GM21529 (cell line): ENCODE data around the gene ADGRG2.

Experiments used
- ATAC-seq: cut with Tn5 transposase; IDR thresholded peaks from one replicate; pipeline ENCODE4 v1.9.1; 2021; ENCODE audit not compliant: unreplicated experiment

Gene ADGRG2

DNA sequence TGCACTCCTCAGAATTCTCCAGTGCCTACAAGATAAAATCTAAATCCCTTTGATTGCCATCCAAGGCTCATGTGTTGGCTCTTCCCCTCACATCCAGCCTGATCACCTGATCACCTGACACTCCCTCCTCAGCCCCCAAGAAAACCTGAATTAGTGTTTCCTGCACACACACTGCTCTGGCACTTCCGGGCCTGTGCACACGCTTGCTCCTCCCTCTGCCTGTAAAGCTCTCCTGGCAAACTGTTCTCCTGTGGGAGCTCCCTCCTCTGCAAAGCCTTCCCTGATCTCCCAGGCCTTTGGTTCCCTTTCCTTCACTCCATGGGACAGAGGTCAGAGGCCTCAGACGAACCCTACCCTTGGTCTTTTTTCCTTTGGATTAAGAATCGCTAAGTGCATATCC is 158.2 kb downstream of the ADGRG2 start:
- ATAC-seq: no peak

GRCh38 chrX:18962329-18962728 is 159.9 kb downstream of the ADGRG2 start:
- ATAC-seq: no peak

- ATAC-seq: no peak
These were observed 160.6 kb downstream of the ADGRG2 start for GRCh38 chrX:18961686-18962085.

GRCh38 chrX:18956303-18957032 is 165.8 kb downstream of the ADGRG2 start:
- ATAC-seq: no peak

- no peak for ATAC-seq
These were observed 166.6 kb downstream of the ADGRG2 start for GRCh38 chrX:18955676-18956075.

GRCh38 chrX:18951032-18951431 is 171.2 kb downstream of the ADGRG2 start:
- ATAC-seq: no peak

- no peak for ATAC-seq
These were observed 172.3 kb downstream of the ADGRG2 start for GRCh38 chrX:18949944-18950301.

DNA sequence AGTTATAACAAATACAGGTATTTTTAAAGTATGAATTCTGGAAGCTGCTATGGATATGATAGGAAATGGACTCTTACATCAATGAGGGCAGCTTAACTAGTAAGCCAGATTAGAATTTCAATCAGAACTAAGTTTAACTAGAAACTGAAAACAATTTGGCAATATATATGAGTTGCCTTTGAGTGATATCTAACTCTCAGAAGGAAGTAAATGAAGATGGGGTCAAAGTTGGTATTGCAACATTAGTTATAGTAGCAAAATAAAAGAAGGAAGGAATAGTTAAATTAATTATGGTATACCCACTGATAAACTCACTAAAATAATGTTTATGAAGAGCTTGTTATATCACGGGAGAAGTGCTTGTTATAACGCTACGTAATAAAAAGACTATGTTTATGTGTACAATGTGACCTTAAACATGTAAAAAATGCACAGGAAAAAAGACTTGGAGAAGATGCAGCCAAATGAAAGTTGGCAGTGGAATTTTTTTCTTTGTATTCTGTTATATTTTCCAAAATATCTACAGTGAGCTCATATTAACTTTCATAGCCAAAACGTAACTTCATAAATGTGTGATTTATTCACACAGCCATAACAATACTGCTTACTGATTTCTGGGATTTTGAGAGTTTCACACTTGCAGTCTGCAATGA is 172.9 kb downstream of the ADGRG2 start:
- ATAC-seq: no peak

DNA sequence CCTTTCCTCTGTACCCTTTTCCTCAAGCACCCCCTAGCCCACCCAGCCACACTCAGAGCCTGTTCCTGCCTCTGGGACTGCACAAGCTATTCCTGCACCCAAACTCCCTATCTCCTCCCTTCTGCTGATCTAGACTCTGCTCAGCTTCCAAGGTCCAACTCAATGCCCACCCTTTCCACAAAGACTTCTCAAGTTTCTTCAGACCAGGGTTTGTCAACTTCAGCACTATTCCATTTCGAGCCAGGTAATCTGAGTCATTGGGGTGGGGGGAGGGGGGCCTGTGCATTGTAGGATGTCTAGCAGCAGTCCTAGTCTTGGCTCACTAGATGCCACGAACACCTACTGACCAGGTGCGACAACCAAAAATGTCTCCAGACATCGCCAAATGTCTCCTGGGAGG is 175.7 kb downstream of the ADGRG2 start:
- no peak for ATAC-seq

GRCh38 chrX:18946157-18946556 is 176.1 kb downstream of the ADGRG2 start:
- no peak for ATAC-seq

DNA sequence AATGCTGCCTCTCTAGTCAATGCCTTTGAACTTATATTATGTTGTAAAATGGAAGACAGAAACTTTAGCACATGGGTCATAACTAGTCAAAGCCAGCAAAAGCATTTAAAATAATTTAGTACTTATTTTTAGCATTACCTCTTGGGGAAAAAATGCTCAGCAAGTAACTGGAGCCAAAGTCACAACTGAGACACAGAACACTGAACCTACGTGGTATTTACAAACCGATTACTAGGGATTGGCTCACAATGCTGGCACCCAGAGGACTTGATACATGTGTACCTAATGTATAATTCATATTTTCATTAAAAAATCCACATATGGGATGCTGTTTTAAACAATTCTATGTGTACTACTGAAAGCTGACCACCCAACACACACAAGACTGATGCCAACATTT is 176.8 kb downstream of the ADGRG2 start:
- no peak for ATAC-seq

GRCh38 chrX:18944482-18944881 is 177.8 kb downstream of the ADGRG2 start:
- ATAC-seq: no peak

GRCh38 chrX:18941896-18942295 is 180.4 kb downstream of the ADGRG2 start:
- ATAC-seq: no peak
